ENCODE data around the gene FBXW12.

The FBXW12 gene

DNA sequence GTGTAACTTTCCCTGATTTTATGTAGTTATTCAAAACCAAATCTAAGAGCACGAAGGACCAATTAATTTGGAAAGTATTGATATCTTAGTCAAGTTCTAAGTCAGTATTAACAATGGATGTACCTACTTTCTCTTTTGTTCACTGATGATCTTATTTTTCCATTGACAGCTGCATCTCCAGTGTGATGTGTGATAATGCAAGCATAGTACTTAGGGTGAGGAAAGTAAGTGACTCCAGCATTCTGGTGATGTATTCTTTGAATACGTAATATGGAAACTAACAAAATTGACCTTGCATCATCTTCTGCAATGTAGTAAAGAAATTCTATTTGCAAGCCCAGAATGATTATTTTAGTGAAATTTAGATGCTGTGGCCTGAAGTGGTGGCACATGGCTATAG lies 22.4 kb downstream of the FBXW12 start:
- Histone ChIP-seq H3K9me3 (ENCODE audit: insufficient read depth, low read depth, low read length) (no peaks in the 10 kb centered on the region), H4K91ac (ENCODE audit: low read depth, low read length) (no peak overlapping the region), H2BK120ac (ENCODE audit: insufficient read depth, low read length, poor library complexity) (no peak overlapping the region), H4K12ac (ENCODE audit: low read depth, low read length) (no peak overlapping the region), H3K27ac (ENCODE audit: low read depth, low read length) (no peak overlapping the region), H4K8ac (ENCODE audit: low read depth, low read length) (no peak overlapping the region), H3K79me2 (ENCODE audit: control insufficient read depth, insufficient read depth, low read length, poor library complexity) (no peaks in the 10 kb centered on the region), H3K79me1 (ENCODE audit: low read length) (no peaks in the 10 kb centered on the region), H3K18ac (ENCODE audit: low read length) (no peak overlapping the region), H2BK5ac (ENCODE audit: low read depth, low read length, poor library complexity) (no peak overlapping the region), H2AK5ac (ENCODE audit: low read length) (no peak overlapping the region), H2AFZ (ENCODE audit: insufficient read depth, low read length, poor library complexity) (no peak overlapping the region), H3K4ac (ENCODE audit: low read depth, low read length) (no peak overlapping the region), H3K4me1 (ENCODE audit: control insufficient read depth in 1 of 2, insufficient read depth in 2 of 2, low read length in 2 of 2) (no peaks in the 10 kb centered on the region), H3K36me3 (ENCODE audit: control insufficient read depth in 1 of 2, insufficient read depth in 2 of 2, low read length in 2 of 2) (no peaks in the 10 kb centered on the region), H3K14ac (ENCODE audit: low read length) (no peak overlapping the region), H3K27me3 (ENCODE audit: insufficient read depth, low read length) (no peaks in the 10 kb centered on the region), H3K23ac (ENCODE audit: low read length) (no peak overlapping the region), H3K4me3 (ENCODE audit: low read depth, low read length) (no peak overlapping the region), H2BK12ac (ENCODE audit: low read length) (no peak overlapping the region), H3K9ac (ENCODE audit: low read length) (no peak overlapping the region), H3K4me2 (ENCODE audit: low read length) (no peak overlapping the region)
- no CpG with 5 or more reads among the region's 2 CpGs for WGBS (ENCODE audit: extremely low coverage, insufficient coverage, insufficient read length)
- peak in 1 of 2 donors; percentile 8 for DNase-seq

GRCh38 chr3:48395714-48396113 lies 23.7 kb downstream of the FBXW12 start:
- DNase-seq: no peak
- Histone ChIP-seq H2AK5ac (ENCODE audit: low read length) (no peak overlapping the region), H3K79me2 (ENCODE audit: control insufficient read depth, insufficient read depth, low read length, poor library complexity) (no peaks in the 10 kb centered on the region), H3K27me3 (ENCODE audit: insufficient read depth, low read length) (no peaks in the 10 kb centered on the region), H3K27ac (ENCODE audit: low read depth, low read length) (no peak overlapping the region), H3K14ac (ENCODE audit: low read length) (no peak overlapping the region), H3K4me3 (ENCODE audit: low read depth, low read length) (no peak overlapping the region), H3K9me3 (ENCODE audit: insufficient read depth, low read depth, low read length) (no peaks in the 10 kb centered on the region), H2AFZ (ENCODE audit: insufficient read depth, low read length, poor library complexity) (no peak overlapping the region), H3K23ac (ENCODE audit: low read length) (no peak overlapping the region), H4K91ac (ENCODE audit: low read depth, low read length) (no peak overlapping the region), H3K18ac (ENCODE audit: low read length) (no peak overlapping the region), H3K4ac (ENCODE audit: low read depth, low read length) (no peak overlapping the region), H3K79me1 (ENCODE audit: low read length) (no peaks in the 10 kb centered on the region), H4K8ac (ENCODE audit: low read depth, low read length) (no peak overlapping the region), H4K12ac (ENCODE audit: low read depth, low read length) (no peak overlapping the region), H3K36me3 (ENCODE audit: control insufficient read depth in 1 of 2, insufficient read depth in 2 of 2, low read length in 2 of 2) (no peaks in the 10 kb centered on the region), H2BK120ac (ENCODE audit: insufficient read depth, low read length, poor library complexity) (no peak overlapping the region), H2BK5ac (ENCODE audit: low read depth, low read length, poor library complexity) (no peak overlapping the region), H3K4me1 (ENCODE audit: control insufficient read depth in 1 of 2, insufficient read depth in 2 of 2, low read length in 2 of 2) (no peaks in the 10 kb centered on the region), H3K9ac (ENCODE audit: low read length) (no peak overlapping the region), H3K4me2 (ENCODE audit: low read length) (no peak overlapping the region), H2BK12ac (ENCODE audit: low read length) (no peak overlapping the region)
- no CpG with 5 or more reads among the region's 3 CpGs for WGBS (ENCODE audit: extremely low coverage, insufficient coverage, insufficient read length)

GRCh38 chr3:48397767-48398681 lies 26.0 kb downstream of the FBXW12 start:
- Histone ChIP-seq H3K4me3 (ENCODE audit: low read depth, low read length) (no peak overlapping the region), H4K8ac (ENCODE audit: low read depth, low read length) (no peak overlapping the region), H3K4me2 (ENCODE audit: low read length) (no peak overlapping the region), H2BK12ac (ENCODE audit: low read length) (no peak overlapping the region), H4K12ac (ENCODE audit: low read depth, low read length) (no peak overlapping the region), H3K4ac (ENCODE audit: low read depth, low read length) (no peak overlapping the region), H3K4me1 (ENCODE audit: control insufficient read depth in 1 of 2, insufficient read depth in 2 of 2, low read length in 2 of 2) (no peaks in the 10 kb centered on the region), H4K91ac (ENCODE audit: low read depth, low read length) (no peak overlapping the region), H3K9me3 (ENCODE audit: insufficient read depth, low read depth, low read length) (no peaks in the 10 kb centered on the region), H2BK120ac (ENCODE audit: insufficient read depth, low read length, poor library complexity) (no peak overlapping the region), H3K18ac (ENCODE audit: low read length) (no peak overlapping the region), H3K14ac (ENCODE audit: low read length) (no peak overlapping the region), H2BK5ac (ENCODE audit: low read depth, low read length, poor library complexity) (no peak overlapping the region), H3K23ac (ENCODE audit: low read length) (no peak overlapping the region), H3K27me3 (ENCODE audit: insufficient read depth, low read length) (no peaks in the 10 kb centered on the region), H3K36me3 (ENCODE audit: control insufficient read depth in 1 of 2, insufficient read depth in 2 of 2, low read length in 2 of 2) (peaks cover 4% of the 10 kb centered on the region in 2 experiments), H2AFZ (ENCODE audit: insufficient read depth, low read length, poor library complexity) (no peak overlapping the region), H3K9ac (ENCODE audit: low read length) (no peak overlapping the region), H2AK5ac (ENCODE audit: low read length) (no peak overlapping the region), H3K27ac (ENCODE audit: low read depth, low read length) (no peak overlapping the region), H3K79me2 (ENCODE audit: control insufficient read depth, insufficient read depth, low read length, poor library complexity) (no peaks in the 10 kb centered on the region), H3K79me1 (ENCODE audit: low read length) (no peaks in the 10 kb centered on the region)
- no CpG with 5 or more reads among the region's 9 CpGs for WGBS (ENCODE audit: extremely low coverage, insufficient coverage, insufficient read length)
- DNase-seq: no peak

GRCh38 chr3:48398701-48399386 lies 26.8 kb downstream of the FBXW12 start:
- no CpG with 5 or more reads among the region's 11 CpGs for WGBS (ENCODE audit: extremely low coverage, insufficient coverage, insufficient read length)

More at GRCh38 chr3:48398701-48399386, 26.8 kb downstream of the FBXW12 start:
- Histone ChIP-seq H3K27me3 (ENCODE audit: insufficient read depth, low read length) (no peaks in the 10 kb centered on the region), H3K23ac (ENCODE audit: low read length) (no peak overlapping the region), H3K9me3 (ENCODE audit: insufficient read depth, low read depth, low read length) (no peaks in the 10 kb centered on the region), H2BK120ac (ENCODE audit: insufficient read depth, low read length, poor library complexity) (no peak overlapping the region), H3K4me1 (ENCODE audit: control insufficient read depth in 1 of 2, insufficient read depth in 2 of 2, low read length in 2 of 2) (no peaks in the 10 kb centered on the region), H3K4me2 (ENCODE audit: low read length) (no peak overlapping the region), H2AK5ac (ENCODE audit: low read length) (no peak overlapping the region), H2AFZ (ENCODE audit: insufficient read depth, low read length, poor library complexity) (no peak overlapping the region), H3K18ac (ENCODE audit: low read length) (no peak overlapping the region), H3K79me1 (ENCODE audit: low read length) (no peaks in the 10 kb centered on the region), H3K79me2 (ENCODE audit: control insufficient read depth, insufficient read depth, low read length, poor library complexity) (no peaks in the 10 kb centered on the region), H2BK12ac (ENCODE audit: low read length) (no peak overlapping the region), H3K36me3 (ENCODE audit: control insufficient read depth in 1 of 2, insufficient read depth in 2 of 2, low read length in 2 of 2) (peaks cover 9 to 12% of the 10 kb centered on the region in 2 experiments), H3K14ac (ENCODE audit: low read length) (no peak overlapping the region), H4K91ac (ENCODE audit: low read depth, low read length) (no peak overlapping the region), H4K8ac (ENCODE audit: low read depth, low read length) (no peak overlapping the region), H3K27ac (ENCODE audit: low read depth, low read length) (no peak overlapping the region), H4K12ac (ENCODE audit: low read depth, low read length) (no peak overlapping the region), H3K4me3 (ENCODE audit: low read depth, low read length) (no peak overlapping the region), H3K4ac (ENCODE audit: low read depth, low read length) (no peak overlapping the region), H2BK5ac (ENCODE audit: low read depth, low read length, poor library complexity) (no peak overlapping the region), H3K9ac (ENCODE audit: low read length) (no peak overlapping the region)
- no peak for DNase-seq
